UCSD-AML1 (cell line): ENCODE data around the gene HYAL2.

Experiments used
- DNase-seq: peaks from one replicate; lab custom pipeline; 2025; ENCODE audit not compliant: unreplicated experiment; lab: John Stamatoyannopoulos, UW

Gene HYAL2, protein sequence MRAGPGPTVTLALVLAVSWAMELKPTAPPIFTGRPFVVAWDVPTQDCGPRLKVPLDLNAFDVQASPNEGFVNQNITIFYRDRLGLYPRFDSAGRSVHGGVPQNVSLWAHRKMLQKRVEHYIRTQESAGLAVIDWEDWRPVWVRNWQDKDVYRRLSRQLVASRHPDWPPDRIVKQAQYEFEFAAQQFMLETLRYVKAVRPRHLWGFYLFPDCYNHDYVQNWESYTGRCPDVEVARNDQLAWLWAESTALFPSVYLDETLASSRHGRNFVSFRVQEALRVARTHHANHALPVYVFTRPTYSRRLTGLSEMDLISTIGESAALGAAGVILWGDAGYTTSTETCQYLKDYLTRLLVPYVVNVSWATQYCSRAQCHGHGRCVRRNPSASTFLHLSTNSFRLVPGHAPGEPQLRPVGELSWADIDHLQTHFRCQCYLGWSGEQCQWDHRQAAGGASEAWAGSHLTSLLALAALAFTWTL

DNA sequence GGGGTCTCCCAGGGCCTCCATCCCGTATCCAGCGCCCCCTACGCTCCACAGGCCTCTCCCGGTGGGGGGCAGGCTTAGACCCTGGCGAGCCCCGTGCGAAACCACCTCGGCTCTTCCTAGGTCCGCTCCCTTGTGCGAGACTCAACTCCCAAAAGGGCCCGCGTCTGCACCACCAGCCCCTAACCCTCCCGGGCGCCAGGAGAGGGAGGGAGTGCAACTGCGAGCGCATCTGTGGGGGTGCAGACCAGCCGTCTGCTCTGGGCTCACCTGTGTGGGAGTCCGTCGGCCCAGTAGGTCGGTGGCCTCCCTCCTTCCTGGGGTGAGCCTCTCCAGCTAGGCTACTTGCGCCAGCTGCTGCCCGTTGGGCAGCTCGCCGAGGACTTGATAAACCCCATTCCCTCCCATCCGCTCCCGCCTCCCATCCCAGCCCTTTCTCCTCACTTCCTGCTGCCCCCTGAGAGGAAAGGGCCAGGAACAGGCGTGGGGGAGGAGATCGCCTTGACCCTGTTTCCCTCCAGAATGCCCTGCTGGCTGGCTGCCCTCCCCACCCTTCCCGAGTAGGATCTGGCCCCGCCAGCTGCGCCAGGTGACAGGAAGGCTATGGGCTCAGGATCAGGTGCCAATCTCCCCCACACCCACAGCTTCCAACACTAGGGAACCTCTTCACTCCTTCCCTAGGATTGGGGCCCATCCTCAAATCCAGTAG, at the start of gene HYAL2:
Gene HYAL2 (minus strand): TSS at position 360 of the 706 bp plus-strand sequence. CDS start 2,256 bp downstream, outside the sequence.
- peak; percentile 66 for DNase-seq

DNA sequence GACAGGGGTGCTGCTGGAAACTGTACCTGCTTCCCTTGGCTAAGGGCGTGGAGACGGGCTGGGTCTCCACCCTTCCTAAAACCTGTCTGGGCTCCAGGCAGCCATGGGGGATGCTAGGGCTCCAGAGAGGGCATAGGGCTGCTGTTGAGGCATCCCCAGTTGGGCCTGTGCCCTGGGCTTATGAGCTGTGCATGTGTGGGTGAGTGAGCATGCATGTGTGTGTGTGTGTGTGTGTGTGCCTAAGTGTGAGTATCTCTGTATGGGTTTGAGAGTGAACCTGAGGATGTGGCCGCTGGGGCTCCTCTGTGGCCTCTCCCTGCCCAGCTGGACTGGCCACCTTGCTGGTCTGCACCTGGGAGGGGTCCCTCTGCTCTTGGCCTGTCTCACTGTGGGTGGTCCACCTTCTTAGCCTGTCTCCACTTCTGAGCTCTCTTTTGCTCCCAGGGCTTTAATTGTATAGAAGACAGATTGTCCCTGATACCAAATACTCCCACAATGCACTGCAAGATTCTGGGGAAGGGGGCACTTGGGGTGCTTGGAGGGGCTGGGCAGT, 48.7 kb upstream of the HYAL2 start:
- peak; percentile 29 for DNase-seq

GRCh38 chr3:50370594-50370993, 48.0 kb upstream of the HYAL2 start:
- peak; percentile 68 for DNase-seq

GRCh38 chr3:50369012-50369670, 46.6 kb upstream of the HYAL2 start:
- peak; percentile 23 for DNase-seq

GRCh38 chr3:50365842-50366220, 43.3 kb upstream of the HYAL2 start:
- DNase-seq: no peak

DNA sequence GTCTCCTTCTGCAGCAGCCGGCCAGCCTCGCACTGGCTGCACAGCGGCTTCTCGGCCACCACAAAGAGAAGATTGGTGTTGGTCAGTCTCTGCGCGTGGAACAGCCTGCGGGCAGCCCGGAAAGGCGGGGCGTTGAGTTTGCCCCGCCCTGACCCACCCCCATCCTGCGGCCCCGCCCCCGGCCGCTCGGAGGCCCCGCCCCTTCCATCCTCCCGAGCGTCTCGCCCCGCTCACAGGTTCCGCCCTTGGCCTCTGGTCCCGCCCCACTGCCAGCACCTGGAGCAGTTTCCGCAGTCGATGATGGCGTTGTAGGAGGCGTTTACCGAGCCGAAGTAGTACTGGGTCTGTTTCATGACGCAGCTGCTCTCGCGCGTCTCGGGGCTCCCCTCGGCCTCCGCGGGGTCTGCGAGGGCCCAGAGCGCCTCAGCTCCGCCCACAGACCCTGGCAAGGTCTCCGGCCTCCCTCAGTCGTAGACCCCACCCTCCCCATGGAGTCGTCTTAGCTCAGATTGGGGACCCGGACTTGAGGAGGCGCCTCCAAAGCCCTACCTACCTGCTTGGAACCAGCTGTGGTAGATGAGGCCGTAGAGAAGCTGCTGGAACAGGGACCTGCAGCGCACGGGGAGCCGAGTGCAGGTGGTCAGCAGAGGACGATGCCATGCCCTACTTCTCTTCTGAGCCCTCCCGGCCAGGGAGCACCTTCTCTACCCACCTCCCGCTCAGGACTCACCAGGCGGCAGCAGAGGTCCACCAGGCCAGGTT, 42.7 kb upstream of the HYAL2 start:
- peak; percentile 41 for DNase-seq

DNA sequence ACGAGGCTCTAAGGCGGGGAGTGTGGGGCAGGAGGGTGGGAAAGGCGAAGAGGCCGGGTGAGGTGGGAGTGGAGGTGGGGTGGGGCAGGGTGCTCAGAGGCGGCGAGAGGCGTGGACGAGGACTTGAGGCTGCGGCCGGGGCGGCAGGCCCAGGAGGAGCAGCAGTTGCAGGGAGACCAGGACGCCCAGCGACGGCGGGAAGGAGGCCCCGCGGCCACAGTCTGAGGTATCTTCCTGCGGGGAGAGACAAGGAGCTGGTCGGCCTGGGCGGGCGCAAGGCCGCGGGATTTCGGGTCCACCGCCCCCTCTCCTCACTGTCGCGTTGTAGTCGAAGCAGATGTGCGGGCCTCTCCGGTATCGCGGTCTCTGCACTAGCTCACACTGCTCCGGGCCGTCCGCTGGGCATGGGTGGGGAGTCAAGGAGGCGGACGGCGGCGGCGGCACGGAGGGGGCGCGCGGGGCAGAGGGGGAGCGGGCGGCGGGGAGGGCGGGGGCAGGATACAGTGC, 42.1 kb upstream of the HYAL2 start:
- no peak for DNase-seq

- no peak for DNase-seq
Measured at GRCh38 chr3:50359760-50360110, 37.2 kb upstream of the HYAL2 start.

- peak; percentile 93 for DNase-seq
Measured at GRCh38 chr3:50358911-50359759, 36.6 kb upstream of the HYAL2 start, which contains the start of gene TMEM115. TSS of gene TMEM115 (minus strand) at chr3:50359521. CDS start at chr3:50359063, 458 bp downstream.

GRCh38 chr3:50358355-50358910, 35.9 kb upstream of the HYAL2 start:
- DNase-seq: no peak

- no peak for DNase-seq
Measured at GRCh38 chr3:50357481-50357880, 34.9 kb upstream of the HYAL2 start.

GRCh38 chr3:50356553-50356952, 34.0 kb upstream of the HYAL2 start:
- peak; percentile 40 for DNase-seq

- DNase-seq: no peak
Measured at GRCh38 chr3:50355829-50356552, 33.4 kb upstream of the HYAL2 start.

DNA sequence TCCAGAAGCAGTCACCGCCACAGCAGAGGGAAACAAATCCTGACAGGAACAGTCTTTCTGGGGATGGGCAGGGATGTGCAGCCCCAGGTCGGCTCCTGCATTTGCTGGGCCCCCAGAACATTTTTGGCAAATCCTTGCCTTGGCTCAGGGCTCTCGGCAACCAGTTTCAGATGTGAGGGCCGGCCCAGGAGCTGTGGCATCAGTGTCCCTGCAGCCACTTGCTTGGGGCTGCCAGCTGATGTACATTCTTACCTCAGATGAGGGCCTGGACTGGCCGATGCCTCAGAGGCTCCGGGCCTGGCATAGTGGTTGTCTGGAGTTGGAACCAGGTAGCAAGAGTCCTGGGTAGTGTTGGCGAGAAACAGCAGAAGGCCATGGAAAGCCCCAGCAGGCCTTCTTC, 32.3 kb upstream of the HYAL2 start:
- no peak for DNase-seq

GRCh38 chr3:50354186-50354764, 31.7 kb upstream of the HYAL2 start:
- DNase-seq: no peak

GRCh38 chr3:50353245-50354004, 30.9 kb upstream of the HYAL2 start:
- DNase-seq: no peak

DNA sequence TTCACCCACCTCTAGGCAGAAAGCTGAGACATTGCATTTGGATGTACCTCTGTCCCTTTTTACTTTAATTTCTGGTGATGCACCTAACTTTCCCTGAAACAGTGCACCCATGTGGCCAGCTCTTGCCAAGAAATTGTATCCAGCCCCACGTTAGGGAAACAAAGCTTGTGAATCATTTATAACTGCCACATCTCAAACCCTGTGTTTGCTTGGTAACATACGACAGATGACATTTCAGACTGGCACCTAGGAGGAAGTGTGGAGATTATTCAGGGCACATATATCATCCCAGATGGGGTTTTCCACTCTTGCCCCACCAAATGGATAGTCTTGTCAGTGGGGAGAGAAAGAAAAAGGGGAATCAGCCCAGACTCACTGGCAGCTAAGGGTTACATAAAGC, 30.2 kb upstream of the HYAL2 start:
- DNase-seq: no peak

DNA sequence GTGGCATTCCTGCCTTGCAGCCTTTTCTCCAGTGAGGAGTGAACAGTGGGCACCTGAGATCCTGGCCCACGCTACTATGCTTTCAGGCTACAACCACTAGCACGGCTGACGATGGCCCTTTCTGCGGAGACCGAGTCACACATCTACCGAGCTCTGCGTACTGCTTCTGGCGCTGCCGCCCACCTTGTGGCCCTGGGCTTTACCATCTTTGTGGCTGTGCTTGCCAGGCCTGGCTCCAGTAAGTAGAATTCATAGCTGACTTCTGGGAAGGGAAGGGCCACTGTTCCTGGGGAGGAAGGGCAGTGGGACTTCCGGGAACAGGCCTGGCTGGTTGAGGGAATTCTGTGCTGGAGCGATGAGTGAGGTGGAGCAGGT, 28.8 kb upstream of the HYAL2 start:
- no peak for DNase-seq
